ENCODE data around the gene CDK5RAP2.
"Not testable (repeated sequence)": the region's sequence is repeated elsewhere in the genome, so short reads cannot be mapped to it uniquely, and the experiment has no call there.

The CDK5RAP2 gene

GRCh38 chr9:120500733-120501132 lies 79.2 kb downstream of the CDK5RAP2 start:
- no peak for TF ChIP-seq CTCF (IDR thresholded peaks at IDR 0.05; ENCODE audit: low read length, missing control alignments)
- H3K4me3 ChIP-seq (replicated peaks; ENCODE audit: low read depth, low read length) = no peak overlapping the region
- DNase-seq (ENCODE audit: low read depth) = no peak

GRCh38 chr9:120497865-120498264 lies 82.1 kb downstream of the CDK5RAP2 start:
- not testable (repeated sequence) for H3K4me3 ChIP-seq (replicated peaks; ENCODE audit: low read depth, low read length); DNase-seq (ENCODE audit: low read depth)

GRCh38 chr9:120496438-120496837 lies 83.5 kb downstream of the CDK5RAP2 start:
- not testable (repeated sequence) for DNase-seq (ENCODE audit: low read depth); H3K4me3 ChIP-seq (replicated peaks; ENCODE audit: low read depth, low read length)

GRCh38 chr9:120490888-120491595 lies 88.9 kb downstream of the CDK5RAP2 start:
- no peak for TF ChIP-seq CTCF (IDR thresholded peaks at IDR 0.05; ENCODE audit: low read length, missing control alignments)
- no peak overlapping the region for H3K4me3 ChIP-seq (replicated peaks; ENCODE audit: low read depth, low read length)
- no peak for DNase-seq (ENCODE audit: low read depth)

GRCh38 chr9:120486835-120487234 lies 93.1 kb downstream of the CDK5RAP2 start:
- TF ChIP-seq CTCF (IDR thresholded peaks at IDR 0.05; ENCODE audit: low read length, missing control alignments) = no peak
- no peak for DNase-seq (ENCODE audit: low read depth)
- H3K4me3 ChIP-seq (replicated peaks; ENCODE audit: low read depth, low read length) = no peak overlapping the region

- DNase-seq (ENCODE audit: low read depth) = no peak
- H3K4me3 ChIP-seq (replicated peaks; ENCODE audit: low read depth, low read length) = no peak overlapping the region
- no peak for TF ChIP-seq CTCF (IDR thresholded peaks at IDR 0.05; ENCODE audit: low read length, missing control alignments)
These were observed 93.6 kb downstream of the CDK5RAP2 start for GRCh38 chr9:120486347-120486746.

GRCh38 chr9:120485788-120486187 lies 94.2 kb downstream of the CDK5RAP2 start:
- no peak for DNase-seq (ENCODE audit: low read depth)
- TF ChIP-seq CTCF (IDR thresholded peaks at IDR 0.05; ENCODE audit: low read length, missing control alignments) = no peak
- no peak overlapping the region for H3K4me3 ChIP-seq (replicated peaks; ENCODE audit: low read depth, low read length)

GRCh38 chr9:120484162-120484561 lies 95.8 kb downstream of the CDK5RAP2 start:
- DNase-seq (ENCODE audit: low read depth) = no peak
- no peak overlapping the region for H3K4me3 ChIP-seq (replicated peaks; ENCODE audit: low read depth, low read length)
- TF ChIP-seq CTCF (IDR thresholded peaks at IDR 0.05; ENCODE audit: low read length, missing control alignments) = no peak
